HepG2 (cell line): Measurements from ENCODE around the gene TYW1. TPM values are rescaled to one million over a fixed set of nuclear protein-coding genes. Genes with fewer than 3 reads are reported as not detected.
A peak's percentile ranks its signal among the peaks of the same experiment; 100 is the strongest.
"Not testable (repeated sequence)": the region's sequence is repeated elsewhere in the genome, so short reads cannot be mapped to it uniquely, and the experiment has no call there.

Experiments used
- ATAC-seq: fragments of 200-7000 bp; cut with Tn5 transposase; 3 replicates; pipeline ENCODE4 v1.9.1; 2020; ENCODE audit warnings: mild to moderate bottlenecking, moderate library complexity
- BruUV-seq: library from RNA; stranded (reverse); fragments of 400-500 nt; replicated peaks from 2 replicates; lab custom pipeline; 2021; lab: Mats Ljungman, UMichigan
- CTCF ChIA-PET: fragments of 300-600 bp; formaldehyde crosslinking; extraction: SDS; loops from one replicate; lab custom pipeline; 2021; ENCODE audit warnings: low total read pairs, inconsistent platforms, low intra/inter-chr PET ratio; lab: Yijun Ruan, JAX
- POLR2A ChIA-PET: fragments of 350-600 bp; sonication (Branson Sonifier 250); formaldehyde crosslinking; loops from one replicate; lab custom pipeline; 2020; ENCODE audit warnings: antibody characterized with exemption, inconsistent platforms; lab: Yijun Ruan, JAX
- DNase-seq: peaks from one replicate; pipeline ENCODE4 v3.0.0-alpha.2; 2015; ENCODE audit warnings: low spot score
- FAIRE-seq: peaks from 3 replicates; lab custom pipeline; 2011; peaks lifted over from hg19 to GRCh38; lab: Jason Lieb, UNC
- H2AFZ ChIP-seq: one replicate; pipeline ENCODE4 v1.6.1; 2011; ENCODE audit warnings: low read length, inconsistent platforms
- H3K27ac ChIP-seq: fragments of 300-600 bp; 3 replicates; pipeline ENCODE4 v1.8.0; 2011; ENCODE audit warnings: mixed run types, mild to moderate bottlenecking, mixed read lengths, low read length, inconsistent platforms; ENCODE audit not compliant: insufficient read depth; ENCODE audit errors: extremely low read length
- H3K27me3 ChIP-seq, 2 experiments: fragments of 200-600 bp in 1 of 2; 2 replicates in 1 of 2; 3 replicates in 1 of 2; pipeline versions ENCODE4 v1.6.0 to v1.8.0; 2011; ENCODE audit warnings: low read length in 2 of 2, mild to moderate bottlenecking in 2 of 2, moderate library complexity in 2 of 2, inconsistent platforms in 1 of 2; ENCODE audit not compliant: insufficient read depth in 2 of 2, control insufficient read depth in 1 of 2
- H3K36me3 ChIP-seq, 2 experiments: fragments of 200-600 bp in 1 of 2; replicated peaks in 1 of 2; 2 replicates in 1 of 2; 3 replicates in 1 of 2; pipeline versions ENCODE4 v1.5.1 to v1.8.0; 2011; ENCODE audit warnings: low read length in 2 of 2, inconsistent platforms in 1 of 2; ENCODE audit not compliant: insufficient read depth in 2 of 2, control insufficient read depth in 1 of 2
- H3K4me1 ChIP-seq: 2 replicates; pipeline ENCODE4 v1.5.1; 2012; ENCODE audit warnings: low read length, inconsistent platforms; ENCODE audit not compliant: insufficient read depth
- H3K4me2 ChIP-seq: 2 replicates; pipeline ENCODE4 v1.6.0; 2011; ENCODE audit warnings: low read depth, low read length, inconsistent platforms
- H3K4me3 ChIP-seq, 3 experiments: fragments of 200-600 bp in 1 of 3; sonication (generic), shearing (Covaris generic) in 1 of 3; replicated peaks in 1 of 3; 2 replicates each; pipeline ENCODE4 v1.5.1; 2011 to 2016; ENCODE audit warnings: low read length in 3 of 3, inconsistent platforms in 2 of 3, low read depth in 2 of 3, mild to moderate bottlenecking in 2 of 3, control low read depth in 1 of 3, mixed read lengths in 1 of 3; ENCODE audit not compliant: insufficient read depth in 1 of 3
- H3K79me2 ChIP-seq: one replicate; pipeline ENCODE4 v1.6.1; 2011; ENCODE audit warnings: low read length, inconsistent platforms; ENCODE audit not compliant: insufficient read depth
- H3K9ac ChIP-seq: 2 replicates; pipeline ENCODE4 v1.6.0; 2011; ENCODE audit warnings: mild to moderate bottlenecking, low read depth, low read length, inconsistent platforms; ENCODE audit not compliant: insufficient read depth
- H3K9me3 ChIP-seq: 2 replicates; pipeline ENCODE4 v1.5.1; 2012; ENCODE audit warnings: mild to moderate bottlenecking, low read length
- H4K20me1 ChIP-seq: 2 replicates; pipeline ENCODE4 v1.6.0; 2011; ENCODE audit warnings: inconsistent platforms, mild to moderate bottlenecking, low read length, moderate library complexity; ENCODE audit not compliant: insufficient read depth
- CTCF ChIP-seq: sonication (generic); formaldehyde crosslinking; IDR thresholded peaks from 2 replicates; pipeline ENCODE4 v1.5.0; 2020; ENCODE audit warnings: mild to moderate bottlenecking, missing genetic modification reagents, moderate library complexity
- STAG1 ChIP-seq: sonication (generic); formaldehyde crosslinking; IDR thresholded peaks from 2 replicates; pipeline ENCODE4 v1.4.0; 2020; ENCODE audit warnings: missing genetic modification reagents
- WGBS: methylation state at CpG from one replicate; pipeline ENCODE4 v1.1.6; 2017; ENCODE audit warnings: low lambda C conversion rate; 5-methylcytosine and 5-hydroxymethylcytosine counted together
- in situ Hi-C: cut with HindIII; loops from 2 replicates; pipeline ENCODE4 v1.10.0; 2017; ENCODE audit warnings: low pct_unique_long_range_greater_than_20kb; ENCODE audit not compliant: extremely low pct_ligation_motif_present
- intact Hi-C: fragments of 100-400 bp; cut with micrococcal nuclease; formaldehyde crosslinking; loops from one replicate; pipeline ENCODE4 v1.10.0; 2022; ENCODE audit not compliant: unreplicated experiment
- polyA plus RNA-seq, 8 experiments: library from polyadenylated mRNA; depleted of rRNA in 3 of 8; stranded (reverse) in 7 of 8; unstranded in 1 of 8; fragments of >200 nt; fragmentation: Illumina TruSeq in 4 of 8; extraction: Trizol in 4 of 8; gene quantifications; 2 replicates each; pipeline versions ENCODE4 v1.2.1 to v1.2.3, GENCODE V29; 2011 to 2016; ENCODE audit warnings: low read depth in 4 of 8, missing spikeins in 1 of 8, mixed read lengths in 1 of 8; ENCODE audit not compliant: insufficient read depth in 1 of 8
- total RNA-seq, 5 experiments: library from RNA; depleted of rRNA; stranded (reverse); fragments of >200 nt; fragmentation: Illumina TruSeq; extraction: Trizol; gene quantifications; 2 replicates each; pipeline ENCODE4 v1.2.3, GENCODE V29; 2016; ENCODE audit warnings: low read depth in 1 of 5

The TYW1 gene
- total and polyA plus RNA-seq, 2 of the 13 experiments (the other 11 are each of a cell fraction or from before 2014, with no cell fraction given): 8.6 to 17.6 TPM

- ATAC-seq: not testable (repeated sequence)
These were observed 44.2 kb downstream of the TYW1 start for GRCh38 chr7:67040832-67041231.

GRCh38 chr7:67042781-67043558 is 46.3 kb downstream of the TYW1 start:
- H2AFZ ChIP-seq, in situ Hi-C loops, intact Hi-C loops, DNase-seq, H3K79me2 ChIP-seq, POLR2A ChIA-PET, H3K27me3 ChIP-seq, H3K36me3 ChIP-seq, CTCF ChIA-PET, H3K9ac ChIP-seq, H3K4me2 ChIP-seq, ATAC-seq, H3K27ac ChIP-seq, FAIRE-seq, BruUV-seq, H3K4me3 ChIP-seq, H4K20me1 ChIP-seq, H3K9me3 ChIP-seq: not testable (repeated sequence)
- WGBS: 97% methylated on average over 5 of the region's 5 CpGs
- H3K4me1 ChIP-seq: peaks cover 10% of the 10 kb centered on the region

More at GRCh38 chr7:67040832-67041231, 44.2 kb downstream of the TYW1 start:
- WGBS: 15% methylated on average over 2 of the region's 2 CpGs
- in situ Hi-C loops, CTCF ChIA-PET, H3K4me1 ChIP-seq, DNase-seq, BruUV-seq, H3K4me2 ChIP-seq, H3K9me3 ChIP-seq, intact Hi-C loops, POLR2A ChIA-PET, H3K4me3 ChIP-seq, H3K9ac ChIP-seq, H3K27ac ChIP-seq, H3K27me3 ChIP-seq, H4K20me1 ChIP-seq, H2AFZ ChIP-seq, H3K79me2 ChIP-seq, H3K36me3 ChIP-seq: not testable (repeated sequence)
- TF ChIP-seq STAG1 (CRISPR knock-in tag): peak; percentile 33
- 0 out of 2 replicates have a peak, but pooled peaks have one; percentile 3 for TF ChIP-seq CTCF (CRISPR knock-in tag)
- peak; percentile 63 for FAIRE-seq

GRCh38 chr7:67043559-67043930 is 46.9 kb downstream of the TYW1 start:
- H3K4me3 ChIP-seq, FAIRE-seq, CTCF ChIA-PET, intact Hi-C loops, H3K9me3 ChIP-seq, H2AFZ ChIP-seq, POLR2A ChIA-PET, H3K36me3 ChIP-seq, in situ Hi-C loops, H3K27ac ChIP-seq, H3K79me2 ChIP-seq, DNase-seq, H3K27me3 ChIP-seq, H4K20me1 ChIP-seq, H3K9ac ChIP-seq, BruUV-seq, ATAC-seq, H3K4me2 ChIP-seq: not testable (repeated sequence)
- WGBS: 93% methylated on average over 4 of the region's 4 CpGs
- peaks cover 10% of the 10 kb centered on the region for H3K4me1 ChIP-seq
